HG03342 (cell line): ENCODE measurements around the gene WDR43.
"Not testable (repeated sequence)": the region's sequence is repeated elsewhere in the genome, so short reads cannot be mapped to it uniquely, and the experiment has no call there.

Source experiments
- ATAC-seq: cut with Tn5 transposase; IDR thresholded peaks from one replicate; pipeline ENCODE4 v1.9.1; 2021; ENCODE audit warnings: mild to moderate bottlenecking, moderate library complexity; ENCODE audit not compliant: unreplicated experiment

WDR43 gene

DNA sequence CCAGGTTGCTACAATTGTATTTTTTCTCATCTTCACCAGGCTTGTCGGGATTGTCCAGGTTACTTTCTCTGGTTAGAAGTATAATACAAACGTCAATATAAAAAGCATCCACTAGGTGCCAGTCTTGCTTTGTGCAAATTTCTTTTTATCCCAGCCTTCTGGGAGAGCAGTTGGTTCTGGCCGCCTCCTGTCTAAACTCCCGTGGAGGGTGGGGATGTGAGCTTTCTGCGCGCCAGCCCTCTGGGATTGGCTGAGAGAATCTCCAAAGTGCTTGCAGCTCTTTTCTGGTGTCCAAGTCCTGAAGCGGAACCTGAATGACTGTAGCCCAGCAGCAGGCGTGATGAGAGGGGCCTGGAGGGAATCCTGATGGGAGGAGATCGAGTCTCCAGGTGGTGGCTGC, 64.2 kb downstream of the WDR43 start:
- ATAC-seq: no peak

DNA sequence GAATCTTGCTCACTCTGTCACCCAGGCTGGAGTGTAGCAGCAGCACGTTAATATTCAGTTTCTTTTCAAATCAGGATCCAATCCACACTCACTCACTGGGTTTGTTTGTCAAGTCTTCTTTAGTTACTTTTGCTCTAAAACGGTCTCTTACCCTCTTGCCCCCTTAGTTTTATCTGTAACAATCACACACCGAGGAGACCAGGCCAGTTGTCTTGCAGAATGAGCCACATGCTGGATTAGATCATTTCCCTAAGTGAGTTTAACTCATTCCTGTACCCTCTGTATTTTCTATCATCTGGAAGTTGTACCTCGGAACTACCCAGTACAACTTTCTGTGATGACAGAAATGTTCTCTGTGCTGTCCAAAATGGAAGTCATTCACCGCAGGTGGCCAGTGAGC, 65.9 kb downstream of the WDR43 start:
- no peak for ATAC-seq

DNA sequence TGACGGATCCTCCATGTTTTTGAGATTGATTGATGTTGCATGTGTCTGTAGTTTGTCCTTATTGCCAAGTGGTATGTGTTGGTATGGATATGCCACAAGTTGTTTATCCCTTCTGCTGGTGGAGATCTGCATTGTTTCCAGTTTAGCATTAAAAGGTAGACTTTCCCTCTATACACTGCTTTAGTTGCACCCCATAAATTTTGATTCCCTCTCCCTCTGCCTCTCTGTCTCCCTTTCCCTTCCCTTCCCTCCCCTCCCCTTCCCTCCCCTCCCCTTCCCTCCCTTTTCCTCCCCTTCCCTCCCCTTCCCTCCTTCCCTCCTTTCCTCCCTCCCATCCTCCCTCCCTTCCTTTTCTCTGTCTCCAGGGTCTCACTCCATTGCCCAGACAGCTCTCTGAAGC, 68.0 kb downstream of the WDR43 start:
- ATAC-seq: no peak

DNA sequence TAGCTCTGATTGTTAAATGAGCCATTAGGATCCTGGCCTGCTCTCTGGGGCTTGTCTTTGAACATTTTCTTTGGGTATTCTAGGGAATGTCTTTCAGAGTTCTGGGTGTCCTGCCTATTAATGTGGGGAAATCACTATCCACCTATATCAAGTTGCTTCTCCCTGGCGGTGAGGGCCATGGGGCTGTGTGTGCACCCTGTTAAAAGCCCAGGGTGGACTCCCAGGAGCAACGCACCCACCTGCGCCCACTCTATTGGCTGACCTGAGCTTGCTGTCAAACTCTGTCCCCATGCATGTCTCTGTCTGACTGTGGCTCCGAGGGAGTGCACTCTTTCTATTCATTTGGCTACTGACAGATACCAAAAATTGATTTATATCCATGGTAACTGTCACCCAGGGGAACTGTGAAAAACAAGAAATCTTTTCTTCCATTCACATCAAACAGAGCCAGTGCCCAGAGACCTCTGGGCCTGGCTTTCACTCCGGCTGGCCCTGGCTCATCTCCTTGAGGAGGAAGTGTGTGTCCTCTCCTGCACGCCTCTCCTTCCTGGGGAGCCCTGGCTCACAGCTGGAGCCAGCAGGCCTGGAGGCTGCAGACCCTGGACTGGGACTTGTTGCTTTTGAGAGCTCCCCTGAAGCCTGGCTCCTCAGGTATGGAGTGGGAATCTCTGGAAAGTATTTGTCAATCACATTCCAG, 76.1 kb downstream of the WDR43 start:
- no peak for ATAC-seq

DNA sequence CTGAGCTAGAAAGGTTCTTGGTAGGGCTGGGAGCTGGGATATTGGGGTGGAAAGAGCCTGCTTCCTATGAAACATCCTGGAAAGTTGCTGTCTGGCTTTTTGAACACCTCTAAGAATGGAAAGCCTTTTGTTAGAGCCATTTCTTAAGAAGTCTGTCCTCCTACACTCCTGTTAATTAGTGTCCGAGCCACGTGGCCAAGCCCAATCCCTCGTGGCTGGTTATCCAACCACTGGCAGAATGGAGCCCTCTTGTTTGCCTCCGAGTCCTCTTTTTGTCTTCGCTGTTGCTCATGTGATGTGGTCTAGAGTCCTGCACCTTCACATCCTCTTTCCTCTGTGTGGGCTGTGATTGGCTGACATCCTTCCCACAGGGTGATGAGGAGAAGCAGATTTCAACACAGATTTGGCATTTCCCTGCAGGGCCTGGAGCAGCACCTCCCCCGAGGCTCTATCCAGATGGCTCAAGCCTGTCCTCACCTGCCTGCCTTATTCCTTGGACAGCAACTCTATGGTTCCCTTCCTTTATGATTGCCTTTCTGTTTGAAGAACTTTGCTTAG, 78.4 kb downstream of the WDR43 start:
- ATAC-seq: no peak

DNA sequence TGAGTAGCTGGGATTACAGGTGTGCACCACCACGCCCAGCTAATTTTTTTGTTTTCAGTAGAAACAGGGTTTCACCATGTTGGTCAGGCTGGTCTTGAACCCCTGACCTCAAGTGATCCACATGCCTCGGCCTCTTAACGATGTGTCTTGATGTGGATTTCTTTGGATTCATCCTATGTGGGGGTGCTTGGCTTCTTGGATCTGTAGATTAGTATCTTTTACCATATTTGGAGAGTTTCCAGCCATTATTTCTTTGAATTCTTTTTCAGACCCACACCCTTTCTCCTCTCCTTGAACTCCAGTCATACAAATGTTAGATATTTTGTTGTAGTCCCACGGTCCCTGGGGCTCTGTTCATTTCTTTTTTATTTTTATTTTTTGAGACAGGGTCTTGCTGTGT, 79.8 kb downstream of the WDR43 start:
- ATAC-seq: no peak

DNA sequence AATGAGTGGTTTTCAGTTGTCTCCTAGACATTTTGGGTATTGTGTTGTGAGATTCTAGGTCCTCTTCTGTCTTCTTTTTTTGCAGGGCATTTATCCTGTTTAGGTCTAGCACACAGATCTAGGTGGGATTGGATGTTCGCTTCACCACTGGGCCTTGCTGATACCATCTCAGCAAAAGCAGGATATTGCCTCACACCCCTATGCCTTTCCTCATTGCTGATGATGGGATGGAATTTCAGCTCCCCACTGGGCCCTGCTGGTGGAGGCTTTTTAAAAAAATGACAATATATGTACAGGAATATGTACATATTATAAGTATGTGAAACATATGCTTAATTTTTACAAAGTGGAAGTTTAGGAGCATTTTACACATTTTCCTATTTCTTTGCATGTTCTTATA, 81.2 kb downstream of the WDR43 start:
- ATAC-seq: no peak

DNA sequence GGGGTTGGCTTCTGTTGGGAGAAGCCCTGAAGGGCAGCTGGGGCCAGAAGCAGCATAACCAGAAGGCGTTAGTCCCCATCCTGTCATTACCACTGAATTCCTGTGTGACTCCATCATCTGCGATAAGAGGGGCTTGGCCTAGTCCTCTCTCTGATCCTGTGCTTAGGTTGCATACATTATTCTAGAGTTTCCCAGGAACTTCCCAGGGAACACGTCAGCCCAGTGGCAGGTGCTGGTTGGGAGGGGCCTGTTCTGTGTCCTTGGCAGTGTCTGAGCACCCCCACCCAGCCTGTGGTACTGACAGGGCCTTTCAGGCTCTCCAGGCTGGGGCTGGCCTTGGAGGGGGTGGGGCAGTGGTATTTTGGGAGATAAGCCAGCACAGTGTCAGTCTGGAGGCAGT, 82.1 kb downstream of the WDR43 start:
- no peak for ATAC-seq

DNA sequence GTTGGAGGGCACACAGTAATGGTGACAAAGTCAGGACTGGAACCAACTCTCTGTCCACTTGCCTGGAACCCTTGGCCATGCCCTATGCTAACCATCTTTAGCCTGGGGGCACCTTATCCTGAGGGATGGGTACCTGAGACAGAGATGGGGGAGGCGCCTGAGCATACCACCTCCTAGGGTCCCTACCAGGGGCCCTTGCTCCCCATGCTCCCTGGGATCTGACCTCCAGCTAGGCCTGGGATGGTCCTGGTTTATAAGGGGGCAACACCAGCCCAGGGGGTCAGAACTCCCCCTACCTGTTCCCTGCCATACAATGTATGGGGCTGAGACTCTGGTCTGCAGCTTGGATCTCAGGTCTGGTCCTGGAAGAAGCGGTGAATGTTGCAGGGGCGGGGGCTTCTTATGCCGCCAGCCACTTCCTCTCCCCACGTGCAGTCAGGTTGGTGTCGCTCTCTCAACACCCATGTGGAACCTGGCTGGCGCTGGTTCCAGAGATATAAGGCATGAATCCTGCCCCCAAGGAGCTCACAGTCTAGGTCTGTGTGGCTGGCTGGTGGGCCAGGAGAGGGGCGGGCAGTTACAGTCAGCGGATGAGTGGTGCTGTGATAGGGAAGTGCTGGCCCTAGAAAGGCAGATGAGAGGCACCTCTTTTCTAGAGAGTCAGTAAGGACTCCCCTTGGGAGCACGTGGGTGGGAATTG, 82.9 kb downstream of the WDR43 start:
- no peak for ATAC-seq

DNA sequence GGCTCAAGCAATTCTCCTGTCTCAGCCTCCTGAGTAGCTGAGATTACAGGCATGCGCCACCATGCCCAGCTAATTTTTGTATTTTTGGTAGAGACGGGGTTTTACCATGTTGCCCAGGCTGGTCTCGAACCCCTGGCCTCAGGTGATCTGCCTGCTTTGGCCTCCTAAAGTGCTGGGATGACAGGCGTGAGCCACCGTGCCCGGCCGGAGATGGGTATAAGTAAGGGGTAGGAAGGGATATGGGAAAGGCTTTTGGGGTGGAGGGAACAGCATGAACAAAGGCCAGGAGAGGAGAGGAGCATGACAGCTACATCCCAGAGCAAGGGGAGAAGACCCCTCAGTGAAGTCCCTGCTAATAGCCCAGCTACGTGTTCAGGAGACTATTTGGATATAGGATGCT, 83.5 kb downstream of the WDR43 start:
- ATAC-seq: not testable (repeated sequence)

DNA sequence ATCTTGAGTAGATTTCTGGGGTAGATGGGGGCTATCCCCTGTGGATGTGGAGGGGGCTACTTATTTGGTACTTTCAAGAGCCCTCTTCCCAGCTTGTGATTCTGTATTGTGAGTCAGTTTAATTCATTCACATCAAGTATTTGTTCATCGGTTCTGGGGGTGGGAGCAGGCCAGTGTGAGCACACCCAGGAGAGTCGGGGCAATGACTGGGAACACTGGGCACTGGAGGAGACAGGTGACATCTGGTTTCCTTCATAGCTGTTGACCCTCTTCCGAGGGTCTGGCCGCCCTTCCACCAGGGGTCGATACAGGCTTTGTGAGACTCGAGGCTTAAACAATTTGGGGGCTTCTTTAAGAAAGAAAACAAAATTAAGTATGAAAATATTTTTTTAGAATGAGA, 84.1 kb downstream of the WDR43 start:
- no peak for ATAC-seq

DNA sequence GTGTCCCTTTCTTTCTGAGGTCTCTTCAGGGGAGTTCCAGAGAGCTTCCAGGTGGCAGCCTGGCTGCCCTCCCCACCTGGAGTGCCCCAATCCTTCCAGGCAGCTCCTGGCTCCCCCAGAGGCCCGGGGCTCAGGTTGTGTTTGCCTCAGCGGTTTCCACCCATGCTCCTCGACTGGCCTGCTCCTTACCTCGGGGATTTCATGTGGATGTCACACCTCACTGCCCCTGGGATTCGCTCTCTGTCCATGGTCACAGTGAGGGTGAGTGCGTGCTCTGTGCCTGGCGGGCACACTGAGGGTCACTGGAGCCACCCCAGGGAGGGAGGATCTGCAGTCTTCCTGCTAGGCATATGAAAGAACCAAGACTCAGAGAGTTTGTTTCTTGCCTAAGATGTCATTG, 84.6 kb downstream of the WDR43 start:
- no peak for ATAC-seq

DNA sequence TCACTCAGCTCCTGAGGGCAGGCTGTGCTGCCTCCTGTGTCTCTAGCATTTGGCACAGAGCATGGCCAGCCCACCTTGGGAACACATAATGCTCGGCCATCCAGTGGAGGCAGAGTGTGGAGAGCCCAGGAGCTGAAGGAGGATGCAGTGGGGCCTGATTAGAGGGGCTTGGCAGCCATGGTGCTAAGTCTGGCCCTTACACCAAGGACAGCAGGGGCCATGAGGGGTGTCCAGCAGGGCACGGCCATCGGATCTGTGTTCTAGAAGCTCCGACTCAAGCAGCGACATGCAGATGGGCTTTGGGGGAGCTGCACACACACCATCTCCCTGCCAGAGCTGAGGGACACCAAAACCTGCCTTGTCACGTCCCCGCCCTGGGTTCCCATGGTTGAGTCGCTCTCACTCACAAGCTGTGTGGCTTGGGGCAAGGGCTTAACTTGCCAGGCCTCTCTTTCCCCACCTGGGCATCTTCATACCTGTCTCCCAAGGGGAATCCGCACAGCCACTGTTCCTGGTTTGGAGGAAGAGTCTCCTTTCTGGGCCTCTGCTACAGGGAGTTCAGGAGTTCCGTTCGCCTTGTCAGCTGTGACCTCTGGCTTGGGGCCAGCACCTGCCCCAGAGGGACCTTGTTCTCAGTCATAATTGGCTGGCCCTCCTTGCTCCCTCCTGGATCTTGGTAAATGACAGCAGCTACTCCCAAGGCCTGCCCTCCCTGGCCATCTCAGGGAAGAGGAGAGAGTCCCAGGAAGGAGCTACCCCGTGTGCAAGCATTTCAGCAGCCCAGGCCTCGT, 85.3 kb downstream of the WDR43 start:
- no peak for ATAC-seq

DNA sequence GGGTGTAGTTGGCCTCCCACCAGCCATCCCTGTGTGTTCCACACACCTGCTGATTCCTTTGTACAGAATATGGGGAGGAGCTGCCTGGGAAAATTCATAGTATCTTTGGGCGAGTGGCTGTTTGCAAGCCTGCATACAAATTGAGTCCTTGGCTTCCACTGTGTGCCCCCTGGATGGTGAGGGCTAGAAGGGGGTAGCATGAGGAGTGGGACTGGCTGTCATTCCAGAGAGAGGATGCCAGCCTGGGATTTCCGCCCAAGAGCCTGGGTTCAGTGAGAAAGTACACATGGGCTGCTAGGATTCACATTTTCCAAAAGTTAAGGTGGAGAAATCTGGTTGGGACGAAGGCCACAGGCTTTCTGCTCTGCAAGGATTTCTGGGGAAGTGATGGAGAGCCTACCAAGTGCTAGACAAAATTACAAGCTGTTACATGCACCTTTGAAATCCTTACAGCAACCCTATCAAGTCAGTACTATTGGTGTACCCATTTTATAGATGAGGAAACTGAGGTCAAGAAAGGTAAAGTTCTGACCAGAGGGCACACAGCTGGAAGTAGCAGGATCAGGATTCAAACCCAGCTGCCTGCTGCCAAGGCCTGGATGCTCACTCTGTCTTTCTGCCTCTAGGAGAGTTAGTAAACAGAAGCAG, 86.0 kb downstream of the WDR43 start:
- no peak for ATAC-seq

DNA sequence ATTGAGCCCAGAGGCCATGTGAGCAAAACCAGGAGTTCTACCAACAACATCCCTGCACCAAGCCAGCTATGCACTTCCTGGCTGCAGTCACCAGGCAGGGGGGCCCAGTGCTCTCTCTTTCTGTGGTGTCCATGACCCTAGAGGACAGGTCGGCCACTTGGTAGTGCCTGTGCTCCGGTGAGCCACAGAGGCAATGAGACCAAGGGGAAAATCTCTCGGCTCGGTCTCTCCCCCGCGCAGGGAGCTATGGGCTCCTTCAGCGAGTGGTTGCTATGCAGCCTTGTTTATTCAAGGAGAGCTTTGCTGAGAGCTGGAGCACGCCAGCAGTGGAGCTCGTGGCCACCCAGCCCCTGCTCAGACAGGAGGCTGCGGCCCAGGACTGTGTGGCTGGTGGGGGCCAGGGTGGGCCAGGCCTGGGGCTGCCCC, 86.6 kb downstream of the WDR43 start, which contains the start of gene TOGARAM2:
Gene TOGARAM2 (plus strand): TSS at position 283 of the 426 bp plus-strand sequence. CDS start 13,537 bp downstream, outside the sequence.
- ATAC-seq: no peak

DNA sequence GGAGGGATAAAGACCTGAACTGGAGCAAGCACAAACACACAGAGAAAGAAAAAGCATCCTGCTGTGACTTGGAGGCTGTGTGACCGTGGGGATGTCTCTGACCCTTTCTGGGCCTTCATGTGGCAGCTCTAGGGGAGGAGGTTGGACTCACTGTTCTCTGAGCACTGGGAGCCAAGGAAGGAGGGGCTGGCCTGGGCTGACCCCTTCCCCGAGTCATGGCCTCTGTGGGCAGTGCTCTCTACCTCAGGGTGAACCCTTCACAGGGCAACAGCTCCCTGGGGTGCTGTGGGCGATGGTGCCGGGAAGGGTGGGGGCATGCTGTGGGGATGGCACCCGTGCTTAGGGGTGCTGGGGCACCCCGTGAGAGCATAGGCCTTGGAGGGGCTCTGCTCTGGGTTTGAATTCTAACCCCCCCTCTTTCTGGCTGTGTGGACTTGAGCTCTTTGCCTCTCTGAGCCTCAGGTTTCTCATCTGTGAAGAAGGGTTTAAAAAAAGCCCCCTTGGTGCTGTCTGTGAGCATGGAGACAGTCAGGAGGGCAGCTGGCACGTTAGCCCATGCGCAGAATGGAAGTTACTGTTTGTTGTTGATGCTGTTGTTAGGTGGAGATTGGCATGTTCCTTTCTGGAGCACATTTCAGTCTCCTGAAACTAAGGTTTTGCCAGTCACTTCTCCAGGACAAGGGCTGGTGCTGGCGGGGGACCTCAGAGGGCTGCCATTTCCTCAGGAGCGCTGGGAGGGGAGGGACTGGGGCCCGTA, 87.3 kb downstream of the WDR43 start:
- ATAC-seq: no peak

DNA sequence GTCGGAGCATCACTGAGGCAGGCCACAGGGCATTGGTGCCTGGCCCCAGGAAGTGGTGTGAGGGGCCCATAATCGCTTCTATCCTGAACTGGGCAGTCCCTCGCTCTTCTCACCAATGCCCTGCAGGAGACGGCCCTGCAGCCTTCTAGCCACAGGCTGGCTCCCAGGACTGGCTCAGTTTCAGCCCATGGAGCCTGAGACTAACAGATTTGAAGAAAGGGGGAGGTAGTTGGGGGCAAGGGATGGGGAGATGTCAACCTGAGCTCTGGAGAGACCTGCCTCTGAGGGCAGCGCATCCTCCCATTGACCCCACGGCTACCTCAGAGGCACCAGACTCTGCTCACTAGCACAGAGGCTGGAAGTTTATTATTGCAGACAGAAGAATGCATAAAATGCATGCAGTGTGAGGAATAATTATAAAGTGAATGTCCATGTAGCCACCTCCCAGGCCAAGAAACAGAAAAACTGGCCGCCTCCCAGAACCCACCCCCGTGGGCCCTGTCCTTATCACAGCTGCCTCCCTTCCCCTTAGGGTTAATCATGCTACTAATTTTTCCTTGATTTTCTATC, 88.0 kb downstream of the WDR43 start:
- no peak for ATAC-seq

DNA sequence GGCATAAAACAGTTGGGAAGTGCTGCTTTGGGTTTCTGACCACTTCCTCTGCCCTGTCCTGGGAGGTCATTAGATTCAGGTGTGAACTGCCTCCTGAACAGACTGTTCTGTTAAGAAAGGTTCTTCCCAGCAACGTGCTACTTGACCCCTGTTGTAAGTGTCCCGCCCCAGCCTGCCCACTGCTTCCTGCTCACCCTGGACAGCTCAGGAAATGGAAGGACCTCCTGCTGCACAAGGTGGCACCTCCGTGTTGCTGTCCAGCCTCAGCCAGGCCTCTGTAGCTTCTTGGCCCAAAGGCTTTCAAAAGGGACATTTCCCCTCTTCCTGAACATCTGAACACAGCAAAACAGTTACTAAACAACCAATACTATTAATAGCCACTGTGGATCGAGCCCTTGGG, 92.0 kb downstream of the WDR43 start:
- no peak for ATAC-seq

DNA sequence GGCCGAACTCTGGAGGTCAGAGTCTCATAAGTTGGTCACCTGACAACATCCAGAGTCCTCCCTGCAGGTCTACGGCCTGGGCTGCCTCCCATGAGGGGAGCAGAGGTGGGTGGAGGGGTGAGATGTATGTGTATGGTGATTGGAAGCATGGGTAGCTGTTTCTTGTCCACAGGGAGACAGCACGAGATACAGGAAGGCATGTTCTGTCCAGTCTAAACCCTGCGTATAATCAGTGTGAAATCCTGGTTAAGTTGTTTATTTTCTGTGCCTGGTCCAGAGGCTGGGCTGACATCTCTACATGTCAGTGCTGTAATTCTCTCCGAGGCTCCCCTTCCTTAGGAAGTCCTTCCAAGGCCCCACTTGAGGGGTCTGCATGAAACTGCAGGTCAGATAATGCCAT, 95.5 kb downstream of the WDR43 start:
- ATAC-seq: no peak

DNA sequence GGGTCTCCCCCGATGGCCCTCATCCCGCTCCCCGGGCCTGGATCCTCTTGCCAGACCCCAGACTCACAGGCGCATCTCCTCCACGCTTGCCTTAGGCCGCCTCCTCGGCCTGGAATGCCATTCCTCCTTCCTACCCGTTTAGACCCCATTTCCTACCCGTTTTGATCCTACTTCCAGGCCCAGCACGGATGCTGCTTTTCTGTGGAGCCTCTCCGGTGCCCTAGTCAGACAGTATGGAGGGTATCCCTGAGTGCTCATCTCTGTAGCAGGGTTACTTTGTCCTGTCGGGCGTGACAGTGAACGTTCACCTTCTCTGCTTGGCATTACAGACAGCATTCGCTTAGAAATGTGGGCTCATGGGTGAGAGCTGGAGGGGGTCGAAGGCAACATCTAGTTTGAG, 96.0 kb downstream of the WDR43 start:
- no peak for ATAC-seq
